ENCODE measurements around the gene ACTL6A. TPM values are rescaled to one million over a fixed set of nuclear protein-coding genes. Genes with fewer than 3 reads are reported as not detected.

Gene ACTL6A
- total and polyA plus RNA-seq, 11 donors, result 14.1 to 32.6 (median 19.8) TPM

DNA sequence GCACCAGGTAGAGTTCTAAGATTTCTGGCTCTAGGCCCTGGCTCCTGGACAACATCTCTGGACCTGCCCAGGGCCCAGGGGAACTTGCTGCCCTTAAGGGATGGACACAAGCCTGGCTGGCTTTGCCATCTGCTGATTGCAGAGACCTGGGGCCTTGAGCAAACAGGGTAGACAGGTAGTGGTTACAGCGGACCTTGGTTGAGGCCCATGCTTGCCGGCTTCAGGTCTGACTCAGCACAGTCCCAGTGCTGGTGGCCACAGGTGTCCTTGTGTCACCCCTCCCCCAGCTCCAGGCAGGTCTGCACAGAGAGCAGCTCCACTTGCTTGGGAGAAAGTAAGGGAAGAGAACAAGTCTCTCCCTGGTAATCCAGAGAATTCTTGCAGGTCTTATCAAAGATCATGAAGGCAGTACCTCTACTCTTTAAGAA lies 15.9 kb upstream of the ACTL6A start:
- H3K9me3 ChIP-seq, result no peaks in the 10 kb centered on the region
- WGBS, 4 donors, result 82 to 93% (median 88%) methylated on average over 2 of the region's 2 CpGs
- intact Hi-C loops (cut with DNase I), result no loop called here
- H3K27ac ChIP-seq, result no peak overlapping the region
- H3K36me3 ChIP-seq, result no peaks in the 10 kb centered on the region
- no peaks in the 10 kb centered on the region for H3K27me3 ChIP-seq
- H3K4me3 ChIP-seq, result no peak overlapping the region
- DNase-seq, result no peak
- TF ChIP-seq, protein P1, sequence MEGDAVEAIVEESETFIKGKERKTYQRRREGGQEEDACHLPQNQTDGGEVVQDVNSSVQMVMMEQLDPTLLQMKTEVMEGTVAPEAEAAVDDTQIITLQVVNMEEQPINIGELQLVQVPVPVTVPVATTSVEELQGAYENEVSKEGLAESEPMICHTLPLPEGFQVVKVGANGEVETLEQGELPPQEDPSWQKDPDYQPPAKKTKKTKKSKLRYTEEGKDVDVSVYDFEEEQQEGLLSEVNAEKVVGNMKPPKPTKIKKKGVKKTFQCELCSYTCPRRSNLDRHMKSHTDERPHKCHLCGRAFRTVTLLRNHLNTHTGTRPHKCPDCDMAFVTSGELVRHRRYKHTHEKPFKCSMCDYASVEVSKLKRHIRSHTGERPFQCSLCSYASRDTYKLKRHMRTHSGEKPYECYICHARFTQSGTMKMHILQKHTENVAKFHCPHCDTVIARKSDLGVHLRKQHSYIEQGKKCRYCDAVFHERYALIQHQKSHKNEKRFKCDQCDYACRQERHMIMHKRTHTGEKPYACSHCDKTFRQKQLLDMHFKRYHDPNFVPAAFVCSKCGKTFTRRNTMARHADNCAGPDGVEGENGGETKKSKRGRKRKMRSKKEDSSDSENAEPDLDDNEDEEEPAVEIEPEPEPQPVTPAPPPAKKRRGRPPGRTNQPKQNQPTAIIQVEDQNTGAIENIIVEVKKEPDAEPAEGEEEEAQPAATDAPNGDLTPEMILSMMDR (IDR thresholded peaks at IDR 0.05), result no peak
- TF ChIP-seq POLR2A (IDR thresholded peaks at IDR 0.05), result no peak
- ATAC-seq, result peak in 1 of 4 donors; percentile 15
- peaks cover 0 to 8% (median 2%) of the 10 kb centered on the region in 12 donors for H3K4me1 ChIP-seq

DNA sequence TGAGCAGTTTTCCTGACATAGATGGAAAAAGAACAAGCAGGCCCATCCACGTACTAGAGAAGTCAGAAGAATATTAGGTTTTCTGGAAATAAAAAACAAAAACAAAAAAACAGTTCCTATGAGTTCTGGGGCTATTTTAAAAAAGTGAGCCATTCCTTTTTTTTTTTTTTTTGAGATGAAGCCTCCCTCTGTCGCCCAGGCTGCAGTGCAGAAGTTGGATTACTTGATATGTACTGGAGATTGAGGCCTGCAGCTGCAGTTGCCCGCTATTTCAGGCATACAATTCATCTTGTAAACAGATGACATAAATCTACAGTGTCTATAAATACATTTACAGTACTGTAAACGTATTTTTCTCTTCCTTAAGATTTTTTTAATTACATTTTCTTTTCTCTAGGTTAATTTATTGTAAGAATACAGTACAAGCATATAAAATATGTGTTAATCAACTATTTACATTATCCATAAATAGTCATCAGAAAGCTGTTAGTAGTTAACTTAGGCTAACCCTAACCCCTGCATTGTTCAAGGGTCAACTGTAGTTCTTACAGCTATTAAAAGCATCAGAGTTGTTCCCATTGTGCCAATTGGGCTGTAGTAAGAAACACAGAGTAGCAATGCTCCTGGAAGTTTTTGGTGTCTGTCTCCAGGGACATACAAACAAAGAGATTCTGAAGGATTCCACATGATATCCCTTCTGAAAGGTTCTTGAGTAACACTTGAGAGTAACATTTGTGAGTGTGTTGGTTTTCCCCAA lies 11.2 kb upstream of the ACTL6A start:
- peak in 2 of 4 donors; percentile 38 to 61 for ATAC-seq

DNA sequence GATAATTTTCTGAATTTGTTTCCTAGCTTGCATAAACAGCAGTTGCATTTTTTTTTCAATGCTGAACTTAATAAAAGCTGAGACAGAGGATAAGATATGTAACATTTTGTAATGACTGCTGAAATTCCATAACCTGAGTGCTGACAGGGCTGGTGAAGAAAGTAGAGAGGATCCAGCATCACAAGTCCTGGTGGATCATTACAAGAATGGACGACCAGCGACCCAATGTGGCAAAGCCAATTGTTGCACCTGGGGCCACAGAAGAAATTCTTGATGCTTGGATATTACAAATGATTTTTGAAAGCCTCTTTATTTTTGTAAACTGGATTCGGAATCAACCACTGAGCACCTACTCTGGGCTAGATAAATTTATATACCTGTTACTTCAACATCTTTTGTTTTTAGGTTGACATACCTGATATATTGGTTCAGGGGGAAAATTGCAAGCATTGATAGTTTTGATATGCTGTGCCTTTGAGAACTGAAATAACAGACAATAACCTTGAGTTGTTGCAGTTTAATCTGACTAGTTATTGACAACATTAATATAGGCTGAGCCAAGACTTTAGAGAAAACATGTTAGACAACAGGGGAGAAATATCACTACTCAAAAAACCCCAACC lies 3.9 kb upstream of the ACTL6A start:
- intact Hi-C loops (cut with DNase I), result loop anchor here (1.0 to 10.0 kb wide), 10 partner anchors 108 to 237 kb away; partner anchors contain the start of genes ZNF639 (in 2 of the 10), GNB4 (in 1 of the 10) and MFN1 (in 1 of the 10)
- no peaks in the 10 kb centered on the region for H3K27me3 ChIP-seq
- no peaks in the 10 kb centered on the region for H3K36me3 ChIP-seq
- peak; percentile 59 to 69 (median 65) for DNase-seq
- H3K4me3 ChIP-seq, result no peak overlapping the region
- peaks cover 0 to 12% (median 5%) of the 10 kb centered on the region in 12 donors for H3K4me1 ChIP-seq
- no peaks in the 10 kb centered on the region for H3K9me3 ChIP-seq
- H3K27ac ChIP-seq, result no peak overlapping the region
- no peak for ATAC-seq
- TF ChIP-seq, protein P1 (IDR thresholded peaks at IDR 0.05), result peak; percentile 75 to 95 (median 89)
- no peak for TF ChIP-seq POLR2A (IDR thresholded peaks at IDR 0.05)
- 0 to 3% (median 1%) methylated on average over 3 of the region's 3 CpGs for WGBS, 4 donors

More for the DNA sequence above, 11.2 kb upstream of the ACTL6A start:
- Histone ChIP-seq H3K4me3 (no peak overlapping the region), H3K36me3 (no peaks in the 10 kb centered on the region), H3K9me3 (no peaks in the 10 kb centered on the region), H3K27ac (no peak overlapping the region), H3K4me1 (peaks cover 0 to 9% (median 2%) of the 10 kb centered on the region in 12 donors), H3K27me3 (no peaks in the 10 kb centered on the region)
- intact Hi-C loops (cut with DNase I), result loop anchor here in 1 of 10 donors (10.0 kb wide), 1 partner anchor 227 kb away; the partner anchor contains the start of gene ZNF639
- no peak for DNase-seq
- 35 to 49% (median 44%) methylated on average over 4 of the region's 4 CpGs for WGBS, 4 donors
- TF ChIP-seq, protein P1 (IDR thresholded peaks at IDR 0.05), result no peak
- no peak for TF ChIP-seq POLR2A (IDR thresholded peaks at IDR 0.05)

DNA sequence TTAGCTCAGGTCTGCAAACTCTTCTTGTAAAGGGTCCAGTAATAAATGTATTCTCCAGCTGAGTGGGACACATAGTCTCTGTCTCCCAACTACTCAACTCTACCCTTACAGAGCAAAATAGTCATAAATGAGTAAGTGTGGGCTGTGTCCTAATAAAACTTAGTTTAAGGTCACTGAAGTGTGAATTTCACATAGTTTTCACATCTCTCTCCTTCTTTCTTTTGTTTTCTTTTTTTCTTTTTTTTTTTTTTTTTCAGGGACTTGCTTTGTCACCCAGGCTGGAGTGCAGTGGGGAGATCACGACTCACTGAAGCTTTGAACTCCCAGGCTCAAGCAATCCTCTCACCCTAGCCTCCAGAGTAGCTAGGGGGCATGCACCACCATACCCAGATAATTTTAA lies 1.9 kb upstream of the ACTL6A start:
- TF ChIP-seq POLR2A (IDR thresholded peaks at IDR 0.05), result no peak
- TF ChIP-seq, protein P1 (IDR thresholded peaks at IDR 0.05), result no peak
- H3K27me3 ChIP-seq, result no peaks in the 10 kb centered on the region
- no peak overlapping the region for H3K4me3 ChIP-seq
- no peak for ATAC-seq
- H3K36me3 ChIP-seq, result no peaks in the 10 kb centered on the region
- H3K4me1 ChIP-seq, result peaks cover 0 to 24% (median 12%) of the 10 kb centered on the region in 12 donors
- no peaks in the 10 kb centered on the region for H3K9me3 ChIP-seq
- intact Hi-C loops (cut with DNase I), result loop anchor here in 5 of 10 donors (5.0 to 10.0 kb wide), 5 partner anchors 213 to 488 kb away; partner anchors contain the start of genes MFN1 (in 2 of the 5), PIK3CA (in 2 of the 5), ZMAT3 (in 1 of the 5) and ZNF639 (in 1 of the 5)
- no peak for DNase-seq
- H3K27ac ChIP-seq, result no peak overlapping the region
- WGBS, 4 donors, result 90 to 100% (median 100%) methylated on average over 1 of the region's 1 CpG

All from heart left ventricle (tissue), 16 donors.